Osteoblast (primary cell): ENCODE measurements around the gene CCL21. TPM values are rescaled to one million over a fixed set of nuclear protein-coding genes. Genes with fewer than 3 reads are reported as not detected.

Experiments
- DNase-seq: peaks from one replicate; pipeline ENCODE4 v3.0.0; 2011; ENCODE audit warnings: low spot score, mixed read lengths; ENCODE audit not compliant: insufficient read length; ENCODE audit errors: missing footprints
- H2AFZ ChIP-seq: 2 replicates; pipeline ENCODE4 v1.6.0; 2011; ENCODE audit warnings: mild to moderate bottlenecking, low read length
- H3K27ac ChIP-seq: 2 replicates; pipeline ENCODE4 v1.5.1; 2011; ENCODE audit warnings: mild to moderate bottlenecking, low read depth, low read length, moderate library complexity
- H3K27me3 ChIP-seq: 2 replicates; pipeline ENCODE4 v1.6.0; 2012; ENCODE audit warnings: mild to moderate bottlenecking, control low read depth, inconsistent platforms, low read length, moderate library complexity; ENCODE audit not compliant: insufficient read depth
- H3K36me3 ChIP-seq: 2 replicates; pipeline ENCODE4 v1.5.1; 2011; ENCODE audit warnings: mild to moderate bottlenecking, low read length, control low read depth, moderate library complexity; ENCODE audit not compliant: insufficient read depth
- H3K4me1 ChIP-seq: 2 replicates; pipeline ENCODE4 v1.5.1; 2011; ENCODE audit warnings: mild to moderate bottlenecking, low read length, control low read depth, moderate library complexity; ENCODE audit not compliant: insufficient read depth
- H3K4me2 ChIP-seq: 2 replicates; pipeline ENCODE4 v1.6.0; 2011; ENCODE audit warnings: mild to moderate bottlenecking, low read length; ENCODE audit not compliant: insufficient read depth
- H3K4me3 ChIP-seq: fragments of 200-600 bp; sonication (generic); 3 replicates; pipeline ENCODE4 v1.5.1; 2012; ENCODE audit warnings: mild to moderate bottlenecking, low read length, inconsistent platforms; ENCODE audit not compliant: insufficient read depth
- H3K79me2 ChIP-seq: 2 replicates; pipeline ENCODE4 v1.6.0; 2012; ENCODE audit warnings: mild to moderate bottlenecking, low read length, control low read depth, inconsistent platforms; ENCODE audit not compliant: insufficient read depth
- H3K9me3 ChIP-seq: 2 replicates; pipeline ENCODE4 v1.5.1; 2011; ENCODE audit warnings: low read depth, low read length, control low read depth
- H4K20me1 ChIP-seq: 2 replicates; pipeline ENCODE4 v1.6.0; 2012; ENCODE audit warnings: mild to moderate bottlenecking, low read length, control low read depth; ENCODE audit not compliant: insufficient read depth
- CTCF ChIP-seq: IDR thresholded peaks from 2 replicates; pipeline ENCODE4 v1.5.1; 2011; ENCODE audit warnings: mild to moderate bottlenecking, low read depth, low read length, moderate library complexity; ENCODE audit errors: extremely low read depth
- total RNA-seq: library from RNA; depleted of rRNA; stranded (reverse); fragments of >200 nt; gene quantifications from 2 replicates; pipeline ENCODE4 v1.2.3, GENCODE V29; 2012

CCL21 gene
- total RNA-seq, 1 donor, result not detected

- no peak for DNase-seq
- Histone ChIP-seq H3K4me2 (no peak overlapping the region), H2AFZ (no peak overlapping the region), H3K4me3 (no peak overlapping the region), H4K20me1 (no peaks in the 10 kb centered on the region), H3K27me3 (no peaks in the 10 kb centered on the region), H3K36me3 (no peaks in the 10 kb centered on the region), H3K4me1 (no peaks in the 10 kb centered on the region), H3K9me3 (no peaks in the 10 kb centered on the region), H3K79me2 (no peaks in the 10 kb centered on the region), H3K27ac (no peak overlapping the region)
- TF ChIP-seq CTCF, result no peak
Observed at GRCh38 chr9:34737677-34738260, 27.8 kb upstream of the CCL21 start.

GRCh38 chr9:34734720-34735119 is 24.8 kb upstream of the CCL21 start:
- Histone ChIP-seq H3K4me2 (no peak overlapping the region), H3K79me2 (no peaks in the 10 kb centered on the region), H2AFZ (no peak overlapping the region), H3K36me3 (no peaks in the 10 kb centered on the region), H3K27ac (no peak overlapping the region), H3K4me3 (no peak overlapping the region), H3K27me3 (no peaks in the 10 kb centered on the region), H3K9me3 (no peaks in the 10 kb centered on the region), H3K4me1 (no peaks in the 10 kb centered on the region), H4K20me1 (no peaks in the 10 kb centered on the region)
- DNase-seq, result no peak
- no peak for TF ChIP-seq CTCF

- Histone ChIP-seq H2AFZ (no peak overlapping the region), H3K9me3 (no peaks in the 10 kb centered on the region), H3K4me1 (no peaks in the 10 kb centered on the region), H3K4me2 (no peak overlapping the region), H3K36me3 (no peaks in the 10 kb centered on the region), H3K27me3 (peaks cover 2% of the 10 kb centered on the region), H3K79me2 (no peaks in the 10 kb centered on the region), H3K27ac (no peak overlapping the region), H4K20me1 (no peaks in the 10 kb centered on the region), H3K4me3 (no peak overlapping the region)
- DNase-seq, result no peak
- no peak for TF ChIP-seq CTCF
Observed at GRCh38 chr9:34732886-34733285, 22.9 kb upstream of the CCL21 start.

- Histone ChIP-seq H3K9me3 (no peaks in the 10 kb centered on the region), H3K4me3 (no peak overlapping the region)
Observed at GRCh38 chr9:34732478-34732877, 22.5 kb upstream of the CCL21 start.

More at GRCh38 chr9:34732478-34732877, 22.5 kb upstream of the CCL21 start:
- peaks cover 6% of the 10 kb centered on the region for H3K27me3 ChIP-seq
- no peak overlapping the region for H3K27ac ChIP-seq
- no peaks in the 10 kb centered on the region for H4K20me1 ChIP-seq
- no peaks in the 10 kb centered on the region for H3K79me2 ChIP-seq
- no peak for DNase-seq
- no peaks in the 10 kb centered on the region for H3K4me1 ChIP-seq
- TF ChIP-seq CTCF, result no peak
- no peak overlapping the region for H3K4me2 ChIP-seq
- no peak overlapping the region for H2AFZ ChIP-seq
- H3K36me3 ChIP-seq, result no peaks in the 10 kb centered on the region
